ENCODE results near the gene RAPGEF6. TPM values are rescaled to one million over a fixed set of nuclear protein-coding genes. Genes with fewer than 3 reads are reported as not detected.

Gene RAPGEF6
- total RNA-seq, 4 donors from 2014 or later: 14.0 to 23.7 (median 17.9) TPM

DNA sequence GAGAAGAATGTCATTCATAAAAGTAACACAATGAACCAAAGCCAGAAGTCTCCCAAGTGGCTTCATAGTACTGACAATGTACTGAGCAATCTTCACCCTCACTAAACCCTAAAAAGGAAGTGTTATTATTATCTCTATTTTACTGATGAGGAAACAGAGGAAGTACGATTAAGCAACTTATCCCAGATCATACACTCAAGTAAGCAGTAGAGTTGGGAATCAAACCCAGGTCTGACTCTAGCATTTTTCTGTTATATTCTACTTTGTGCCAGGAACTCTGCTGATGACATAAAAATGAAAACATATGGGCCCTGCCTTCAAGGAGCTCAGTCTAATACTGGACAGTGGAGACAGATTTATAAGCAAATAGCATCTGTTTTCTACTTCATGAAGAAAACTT, 109.2 kb downstream of the RAPGEF6 start:
- 54 to 81% methylated on average over 1 of the region's 1 CpG for whole genome bisulfite sequencing, 2 donors (ENCODE audit: low coverage in 1 of 2)

DNA sequence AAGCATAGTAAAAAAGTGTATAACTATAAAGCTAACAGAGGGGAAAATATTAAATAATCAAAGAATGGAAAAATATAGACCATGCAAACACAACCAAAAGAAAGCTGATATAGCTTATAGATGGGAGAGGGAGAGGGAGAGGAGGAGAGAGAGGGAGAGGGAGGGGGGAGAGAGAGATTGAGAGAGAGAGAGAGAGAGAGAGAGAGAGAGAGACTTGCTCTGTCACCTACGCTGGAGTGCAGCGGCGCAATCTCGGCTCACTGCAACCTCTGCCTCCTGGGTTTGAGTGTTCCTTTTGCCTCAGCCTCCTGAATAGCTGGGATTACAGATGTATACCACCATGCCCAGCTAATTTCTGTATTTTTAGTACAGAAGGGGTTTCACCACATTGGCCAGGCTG, 110.6 kb downstream of the RAPGEF6 start:
- no peaks in the 10 kb centered on the region for H3K9me3 ChIP-seq
- no peak for TF ChIP-seq EP300 (IDR thresholded peaks at IDR 0.05)
- no peak for TF ChIP-seq POLR2AphosphoS5 (IDR thresholded peaks at IDR 0.05)
- no peak for TF ChIP-seq POLR2A (IDR thresholded peaks at IDR 0.05)
- TF ChIP-seq, protein P1, sequence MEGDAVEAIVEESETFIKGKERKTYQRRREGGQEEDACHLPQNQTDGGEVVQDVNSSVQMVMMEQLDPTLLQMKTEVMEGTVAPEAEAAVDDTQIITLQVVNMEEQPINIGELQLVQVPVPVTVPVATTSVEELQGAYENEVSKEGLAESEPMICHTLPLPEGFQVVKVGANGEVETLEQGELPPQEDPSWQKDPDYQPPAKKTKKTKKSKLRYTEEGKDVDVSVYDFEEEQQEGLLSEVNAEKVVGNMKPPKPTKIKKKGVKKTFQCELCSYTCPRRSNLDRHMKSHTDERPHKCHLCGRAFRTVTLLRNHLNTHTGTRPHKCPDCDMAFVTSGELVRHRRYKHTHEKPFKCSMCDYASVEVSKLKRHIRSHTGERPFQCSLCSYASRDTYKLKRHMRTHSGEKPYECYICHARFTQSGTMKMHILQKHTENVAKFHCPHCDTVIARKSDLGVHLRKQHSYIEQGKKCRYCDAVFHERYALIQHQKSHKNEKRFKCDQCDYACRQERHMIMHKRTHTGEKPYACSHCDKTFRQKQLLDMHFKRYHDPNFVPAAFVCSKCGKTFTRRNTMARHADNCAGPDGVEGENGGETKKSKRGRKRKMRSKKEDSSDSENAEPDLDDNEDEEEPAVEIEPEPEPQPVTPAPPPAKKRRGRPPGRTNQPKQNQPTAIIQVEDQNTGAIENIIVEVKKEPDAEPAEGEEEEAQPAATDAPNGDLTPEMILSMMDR (IDR thresholded peaks at IDR 0.05): no peak
- H3K27me3 ChIP-seq: no peaks in the 10 kb centered on the region
- H3K4me1 ChIP-seq: peaks cover 0 to 12% (median 0%) of the 10 kb centered on the region in 3 donors
- no peak overlapping the region for H3K27ac ChIP-seq
- no peak overlapping the region for H3K4me3 ChIP-seq
- H3K36me3 ChIP-seq: peaks cover 0 to 15% of the 10 kb centered on the region in 2 donors
- 74 to 90% methylated on average over 4 of the region's 4 CpGs for WGBS, 2 donors (ENCODE audit: low coverage in 1 of 2)
- no peak for ATAC-seq

More for the DNA sequence above, 109.2 kb downstream of the RAPGEF6 start:
- no peak for ATAC-seq
- Histone ChIP-seq H3K36me3 (peaks cover 0 to 6% of the 10 kb centered on the region in 2 donors), H3K4me3 (no peak overlapping the region), H3K27ac (no peak overlapping the region), H3K27me3 (no peaks in the 10 kb centered on the region), H3K4me1 (peaks cover 0 to 26% (median under 1%) of the 10 kb centered on the region in 3 donors), H3K9me3 (no peaks in the 10 kb centered on the region)
- TF ChIP-seq POLR2A (IDR thresholded peaks at IDR 0.05) (no peak), POLR2AphosphoS5 (IDR thresholded peaks at IDR 0.05) (no peak), EP300 (IDR thresholded peaks at IDR 0.05) (no peak)
- TF ChIP-seq, protein P1 (IDR thresholded peaks at IDR 0.05): no peak

DNA sequence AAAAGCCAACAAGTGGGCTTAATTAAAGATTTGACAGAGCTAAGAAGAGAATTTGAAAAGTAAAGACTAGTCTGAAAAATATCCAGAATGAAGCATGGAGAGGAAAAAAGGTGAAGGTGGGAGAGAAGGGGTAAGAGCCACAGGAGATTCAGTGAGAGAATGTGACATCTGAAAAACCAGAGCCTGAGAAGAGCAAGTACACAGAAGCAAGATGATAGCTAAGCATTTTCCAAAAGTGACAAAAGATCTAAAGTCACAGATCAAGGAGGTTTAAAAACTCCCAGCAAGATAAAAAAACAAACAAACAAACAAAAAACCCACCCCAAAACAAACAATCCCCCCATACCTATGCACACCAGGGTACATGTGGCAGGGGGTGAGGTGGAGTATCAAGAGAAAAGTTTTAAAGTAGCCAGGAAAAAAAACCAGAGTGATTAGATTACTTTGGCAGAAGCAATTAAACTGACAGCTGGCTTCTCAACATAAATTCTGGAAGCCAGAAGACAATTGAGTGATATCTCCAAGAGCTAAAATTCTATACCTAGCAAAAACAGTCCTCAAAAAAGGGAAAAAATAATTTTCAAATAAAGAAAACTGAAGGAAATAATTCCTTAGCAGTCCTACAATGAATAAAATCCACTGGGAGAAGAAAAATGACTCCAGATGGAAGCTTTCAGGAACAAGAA, 111.4 kb downstream of the RAPGEF6 start:
- H3K4me3 ChIP-seq: no peak overlapping the region
- peaks cover 0 to 12% (median 0%) of the 10 kb centered on the region in 3 donors for H3K4me1 ChIP-seq
- H3K27ac ChIP-seq: no peak overlapping the region
- peaks cover 0 to 22% of the 10 kb centered on the region in 2 donors for H3K36me3 ChIP-seq
- H3K9me3 ChIP-seq: no peaks in the 10 kb centered on the region
- no peak for ATAC-seq
- TF ChIP-seq EP300 (IDR thresholded peaks at IDR 0.05) (no peak), POLR2A (IDR thresholded peaks at IDR 0.05) (no peak), POLR2AphosphoS5 (IDR thresholded peaks at IDR 0.05) (no peak)
- TF ChIP-seq, protein P1 (IDR thresholded peaks at IDR 0.05): no peak
- no peaks in the 10 kb centered on the region for H3K27me3 ChIP-seq

DNA sequence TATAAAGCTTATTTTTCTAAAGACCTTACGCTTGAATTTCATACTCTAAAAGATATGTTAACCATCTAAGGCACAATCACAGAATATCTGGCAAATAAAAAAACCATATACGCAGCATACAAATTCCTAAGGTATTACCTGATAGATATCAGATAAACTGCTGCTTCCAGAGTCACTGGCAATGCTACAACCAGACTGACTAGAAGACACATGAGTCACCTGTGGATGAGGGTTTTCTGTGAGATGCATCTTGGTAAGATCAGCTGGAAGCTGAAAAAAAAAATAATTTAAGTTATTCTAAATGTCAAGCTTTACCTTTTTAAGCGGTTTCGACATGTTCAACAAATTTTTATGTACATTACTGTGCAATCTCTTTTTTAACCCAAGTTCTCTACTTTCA, 113.8 kb downstream of the RAPGEF6 start:
- H3K4me1 ChIP-seq: peaks cover 0 to 12% (median 0%) of the 10 kb centered on the region in 3 donors
- WGBS, 2 donors (ENCODE audit: low coverage in 1 of 2): 77 to 91% methylated on average over 4 of the region's 4 CpGs
- TF ChIP-seq POLR2A (IDR thresholded peaks at IDR 0.05): no peak
- TF ChIP-seq, protein P1 (IDR thresholded peaks at IDR 0.05): no peak
- no peak for TF ChIP-seq EP300 (IDR thresholded peaks at IDR 0.05)
- TF ChIP-seq POLR2AphosphoS5 (IDR thresholded peaks at IDR 0.05): no peak
- H3K27ac ChIP-seq: no peak overlapping the region
- H3K27me3 ChIP-seq: no peaks in the 10 kb centered on the region
- ATAC-seq: no peak
- no peaks in the 10 kb centered on the region for H3K9me3 ChIP-seq
- peaks cover 0 to 22% of the 10 kb centered on the region in 2 donors for H3K36me3 ChIP-seq
- H3K4me3 ChIP-seq: no peak overlapping the region

DNA sequence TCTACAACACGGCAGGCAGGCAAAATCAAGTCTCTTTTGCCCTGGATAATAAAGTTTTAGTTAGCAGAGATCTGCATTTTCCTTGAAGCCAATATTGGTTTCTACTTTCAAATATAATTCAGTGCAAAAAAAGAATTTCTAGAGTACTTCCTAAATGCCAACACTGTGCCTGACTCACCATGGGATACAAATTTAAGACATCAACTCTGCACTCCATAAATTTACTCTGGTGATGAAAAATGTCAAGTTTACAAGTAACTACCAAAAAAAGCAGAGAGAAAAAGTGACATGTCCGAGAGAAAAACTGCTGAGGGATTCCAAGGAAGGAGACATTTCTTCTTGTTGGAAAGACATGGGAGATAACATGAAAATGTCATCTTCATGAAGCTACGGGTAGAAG, 119.7 kb downstream of the RAPGEF6 start:
- Histone ChIP-seq H3K9me3 (no peaks in the 10 kb centered on the region), H3K36me3 (peaks cover 0 to 15% of the 10 kb centered on the region in 2 donors), H3K27me3 (no peaks in the 10 kb centered on the region), H3K27ac (no peak overlapping the region), H3K4me1 (no peaks in the 10 kb centered on the region), H3K4me3 (no peak overlapping the region)
- WGBS, 2 donors (ENCODE audit: low coverage in 1 of 2): 84 to 94% methylated on average over 3 of the region's 3 CpGs
- no peak for ATAC-seq
- TF ChIP-seq POLR2AphosphoS5 (IDR thresholded peaks at IDR 0.05): no peak
- TF ChIP-seq POLR2A (IDR thresholded peaks at IDR 0.05): no peak
- TF ChIP-seq, protein P1 (IDR thresholded peaks at IDR 0.05): no peak
- TF ChIP-seq EP300 (IDR thresholded peaks at IDR 0.05): no peak
